Astrocyte of the spinal cord (primary cell): ENCODE measurements around the gene EXOC4.
"Not testable (repeated sequence)": the region's sequence is repeated elsewhere in the genome, so short reads cannot be mapped to it uniquely, and the experiment has no call there.

Experiments
- DNase-seq: peaks from one replicate; pipeline ENCODE4 v3.0.0; 2011; ENCODE audit warnings: low read depth, low spot score
- H3K4me3 ChIP-seq: 2 replicates; pipeline ENCODE4 v1.5.1; 2011; ENCODE audit warnings: low read depth, mild to moderate bottlenecking, low read length, moderate library complexity
- in situ Hi-C: cut with HindIII; loops from 2 replicates; pipeline ENCODE4 v1.10.0; 2017; ENCODE audit warnings: low sequenced_read_pairs
- TF ChIP-seq, protein P1 (sequence below): IDR thresholded peaks from 2 replicates; pipeline ENCODE4 v1.5.1; 2012; ENCODE audit warnings: low read depth, mild to moderate bottlenecking, low read length, inconsistent platforms

Gene EXOC4

DNA sequence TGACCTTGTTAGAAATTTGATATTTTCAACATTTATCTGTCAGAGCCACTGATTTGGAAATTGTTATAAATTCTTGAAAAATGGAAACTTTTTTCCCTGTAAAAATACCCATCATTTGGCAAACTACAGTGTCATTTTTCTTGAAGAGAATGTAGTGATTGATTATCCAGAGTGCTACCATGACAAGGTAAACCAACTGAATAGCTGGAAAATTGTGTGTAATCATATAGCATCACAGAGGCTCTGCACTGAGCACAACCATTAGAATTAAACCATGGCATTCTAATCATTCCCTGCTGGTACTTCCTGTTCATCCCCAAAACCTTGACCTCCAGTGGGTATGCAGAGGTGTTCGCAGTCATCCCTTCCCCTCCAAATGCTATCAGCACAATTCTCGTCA, 633.9 kb downstream of the EXOC4 start:
- in situ Hi-C loops, result no loop called here
- TF ChIP-seq, protein P1, sequence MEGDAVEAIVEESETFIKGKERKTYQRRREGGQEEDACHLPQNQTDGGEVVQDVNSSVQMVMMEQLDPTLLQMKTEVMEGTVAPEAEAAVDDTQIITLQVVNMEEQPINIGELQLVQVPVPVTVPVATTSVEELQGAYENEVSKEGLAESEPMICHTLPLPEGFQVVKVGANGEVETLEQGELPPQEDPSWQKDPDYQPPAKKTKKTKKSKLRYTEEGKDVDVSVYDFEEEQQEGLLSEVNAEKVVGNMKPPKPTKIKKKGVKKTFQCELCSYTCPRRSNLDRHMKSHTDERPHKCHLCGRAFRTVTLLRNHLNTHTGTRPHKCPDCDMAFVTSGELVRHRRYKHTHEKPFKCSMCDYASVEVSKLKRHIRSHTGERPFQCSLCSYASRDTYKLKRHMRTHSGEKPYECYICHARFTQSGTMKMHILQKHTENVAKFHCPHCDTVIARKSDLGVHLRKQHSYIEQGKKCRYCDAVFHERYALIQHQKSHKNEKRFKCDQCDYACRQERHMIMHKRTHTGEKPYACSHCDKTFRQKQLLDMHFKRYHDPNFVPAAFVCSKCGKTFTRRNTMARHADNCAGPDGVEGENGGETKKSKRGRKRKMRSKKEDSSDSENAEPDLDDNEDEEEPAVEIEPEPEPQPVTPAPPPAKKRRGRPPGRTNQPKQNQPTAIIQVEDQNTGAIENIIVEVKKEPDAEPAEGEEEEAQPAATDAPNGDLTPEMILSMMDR, result no peak
- H3K4me3 ChIP-seq, result no peak overlapping the region
- DNase-seq, result no peak

DNA sequence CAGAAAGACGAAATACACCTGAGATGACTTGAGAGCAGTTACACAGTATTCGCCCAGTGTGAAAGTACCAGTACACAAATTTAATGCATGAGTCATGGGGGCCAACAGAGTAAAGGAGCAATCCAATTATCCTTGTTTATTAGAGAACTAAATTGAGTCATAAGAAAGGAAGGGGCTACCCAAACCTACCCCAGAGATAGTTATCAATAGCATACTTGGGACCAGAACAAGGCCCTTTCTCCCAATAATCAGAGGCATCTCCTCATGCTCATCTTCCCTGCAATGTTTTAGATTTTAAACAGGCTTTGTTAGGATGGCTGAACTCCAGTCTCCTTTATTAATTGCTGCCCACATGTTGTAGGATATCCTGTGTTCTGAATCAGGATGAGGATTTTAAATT, 634.6 kb downstream of the EXOC4 start:
- no peak for DNase-seq
- no peak overlapping the region for H3K4me3 ChIP-seq
- in situ Hi-C loops, result no loop called here
- TF ChIP-seq, protein P1, result no peak

DNA sequence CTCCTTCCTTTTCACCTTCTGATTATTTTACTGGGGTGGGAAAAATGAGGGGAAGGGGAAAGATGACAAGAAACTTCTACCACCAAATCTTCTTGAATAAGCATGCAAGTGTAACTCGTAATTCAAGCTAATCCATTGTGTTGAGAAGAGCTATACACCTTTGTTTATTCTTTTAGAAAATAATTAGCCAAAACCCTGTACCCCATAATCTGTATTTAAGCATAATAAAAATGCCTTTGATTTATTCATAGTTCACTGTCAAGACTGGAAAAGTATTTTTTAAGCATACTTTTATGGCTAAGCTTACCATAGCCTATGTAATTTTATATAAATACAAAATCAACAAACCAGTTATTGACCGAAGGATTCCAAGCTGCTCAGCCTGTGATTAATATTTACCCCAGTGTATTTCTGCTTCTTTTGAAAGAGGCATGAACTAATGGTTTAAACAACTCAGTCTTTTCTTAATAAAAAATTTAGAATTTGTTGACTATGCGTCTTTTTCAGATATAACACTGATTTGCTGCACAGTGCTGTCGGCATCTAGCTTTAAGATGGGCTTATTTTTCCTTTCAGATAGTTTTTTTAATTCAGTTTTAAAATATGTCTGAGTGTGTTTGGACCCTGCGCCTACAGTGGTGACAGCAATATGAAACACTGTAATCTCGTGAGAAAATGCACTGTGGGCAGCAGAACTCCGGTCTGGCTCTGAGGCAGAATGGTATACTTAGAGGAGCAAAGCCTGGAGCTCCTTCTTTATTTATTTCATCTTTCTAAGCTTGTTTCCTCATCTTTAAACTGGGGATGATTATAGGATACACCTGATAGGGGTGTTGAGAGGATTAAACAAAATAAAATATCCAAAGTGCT, 635.4 kb downstream of the EXOC4 start:
- in situ Hi-C loops, result no loop called here
- H3K4me3 ChIP-seq, result no peak overlapping the region
- TF ChIP-seq, protein P1, result no peak
- no peak for DNase-seq

DNA sequence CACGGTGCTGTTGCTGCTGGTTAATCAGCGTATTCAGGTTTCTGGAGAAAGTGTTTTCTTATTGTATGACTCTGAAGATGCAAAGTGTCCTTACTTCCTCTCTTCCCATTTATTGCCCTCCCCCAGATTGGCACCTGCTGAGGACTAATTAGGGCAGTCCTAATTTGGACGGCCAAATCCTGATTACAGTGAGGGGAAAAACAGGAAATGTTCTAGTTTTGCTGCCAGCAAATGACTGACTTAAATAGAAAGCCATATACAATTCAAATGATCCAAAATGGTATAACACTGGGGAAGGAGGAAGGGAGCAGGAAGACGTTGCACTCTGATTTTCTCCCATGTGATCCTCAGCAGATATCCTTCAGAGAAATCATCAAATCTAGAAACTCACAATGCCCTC, 651.9 kb downstream of the EXOC4 start:
- no peak overlapping the region for H3K4me3 ChIP-seq
- DNase-seq, result no peak
- TF ChIP-seq, protein P1, result no peak
- in situ Hi-C loops, result no loop called here

DNA sequence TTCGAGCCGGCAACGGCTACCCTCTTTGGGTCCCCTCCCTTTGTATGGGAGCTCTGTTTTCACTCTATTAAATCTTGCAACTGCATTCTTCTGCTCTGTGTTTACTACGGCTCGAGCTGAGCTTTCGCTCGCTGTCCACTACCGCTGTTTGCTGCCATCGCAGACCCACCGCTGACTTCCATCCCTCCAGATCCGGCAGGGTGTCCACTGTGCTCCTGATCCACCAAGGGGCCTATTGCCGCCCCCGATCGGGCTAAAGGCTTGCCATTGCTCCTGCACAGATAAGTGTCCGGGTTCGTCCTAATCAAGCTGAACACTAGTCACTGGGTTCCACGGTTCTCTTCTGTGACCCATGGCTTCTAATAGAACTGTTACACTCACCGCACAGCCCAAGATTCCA, 653.7 kb downstream of the EXOC4 start:
- in situ Hi-C loops, H3K4me3 ChIP-seq, DNase-seq: not testable (repeated sequence)

DNA sequence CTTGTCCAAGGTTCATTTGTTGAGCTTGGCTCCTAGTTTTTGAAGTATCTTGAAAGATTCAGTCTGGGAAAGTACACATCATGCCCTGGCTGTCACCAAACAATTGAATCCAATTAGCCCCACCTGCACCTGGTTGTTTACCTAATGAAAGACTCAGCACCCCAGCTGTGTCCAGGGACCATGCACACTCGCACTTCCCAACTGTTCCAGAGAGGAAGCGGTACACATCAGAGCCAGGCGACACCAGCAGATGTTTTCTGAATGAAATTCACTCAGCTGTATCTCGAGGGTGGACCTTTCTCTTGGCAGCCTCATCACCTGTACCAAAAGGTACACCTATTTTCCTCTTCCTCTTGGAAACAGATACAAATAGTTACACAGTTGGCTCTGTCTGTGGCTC, 657.9 kb downstream of the EXOC4 start:
- no peak overlapping the region for H3K4me3 ChIP-seq
- TF ChIP-seq, protein P1, result no peak
- in situ Hi-C loops, result no loop called here
- DNase-seq, result no peak

DNA sequence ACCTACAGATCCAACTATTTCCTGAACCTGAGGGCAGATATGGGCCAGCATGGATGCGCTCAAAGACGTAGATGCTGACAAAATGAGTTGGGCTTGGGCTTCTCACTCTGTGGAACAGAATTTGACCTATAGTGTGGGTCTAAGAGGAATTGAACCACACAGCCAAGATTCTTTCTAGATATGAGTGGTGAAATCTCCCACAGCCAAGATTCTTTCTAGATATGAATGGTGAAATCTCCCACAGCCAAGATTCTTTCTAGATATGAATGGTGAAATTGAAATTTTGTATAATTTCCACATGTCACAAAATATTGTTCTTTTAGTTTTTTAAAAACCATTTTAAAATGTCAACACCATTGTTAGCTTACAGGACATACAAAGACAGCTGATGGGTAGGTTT, 658.8 kb downstream of the EXOC4 start:
- no peak for DNase-seq
- TF ChIP-seq, protein P1, result no peak
- no peak overlapping the region for H3K4me3 ChIP-seq

More for the DNA sequence above, 658.8 kb downstream of the EXOC4 start:
- in situ Hi-C loops, result no loop called here
